HepG2 (cell line): ENCODE results near the gene NAPEPLD. TPM values are rescaled to one million over a fixed set of nuclear protein-coding genes. Genes with fewer than 3 reads are reported as not detected.
A peak's percentile ranks its signal among the peaks of the same experiment; 100 is the strongest.

Experiments used
- POGK ChIP-seq: sonication (generic); formaldehyde crosslinking; conservative IDR thresholded peaks from 2 replicates; pipeline ENCODE4 v1.8.0; 2022; ENCODE audit warnings: mild to moderate bottlenecking, moderate library complexity, missing genetic modification reagents
- PRDM15 ChIP-seq: sonication (generic); formaldehyde crosslinking; IDR thresholded peaks from 2 replicates; pipeline ENCODE4 v1.4.0; 2020; ENCODE audit warnings: missing genetic modification reagents
- REPIN1 ChIP-seq: sonication (generic); formaldehyde crosslinking; IDR thresholded peaks from 2 replicates; pipeline ENCODE4 v1.8.0; 2022; ENCODE audit warnings: missing genetic modification reagents, low read depth, mild to moderate bottlenecking, borderline replicate concordance
- TERF1 ChIP-seq: sonication (generic); formaldehyde crosslinking; IDR thresholded peaks from 2 replicates; pipeline ENCODE4 v1.8.0; 2022; ENCODE audit warnings: mild to moderate bottlenecking, missing genetic modification reagents, moderate library complexity
- TOE1 ChIP-seq: sonication (generic); formaldehyde crosslinking; IDR thresholded peaks from 2 replicates; pipeline ENCODE4 v1.4.0; 2020; ENCODE audit warnings: mild to moderate bottlenecking, missing genetic modification reagents
- ZBTB1 ChIP-seq: sonication (generic); formaldehyde crosslinking; IDR thresholded peaks from 2 replicates; pipeline ENCODE4 v1.4.0; 2020; ENCODE audit warnings: missing genetic modification reagents, borderline replicate concordance
- ZBTB25 ChIP-seq: IDR thresholded peaks from 2 replicates; pipeline ENCODE4 v1.6.1; 2018; ENCODE audit warnings: missing genetic modification reagents
- ZNF44 ChIP-seq: sonication (generic); formaldehyde crosslinking; IDR thresholded peaks from 2 replicates; pipeline ENCODE4 v1.5.1; 2020; ENCODE audit warnings: mild to moderate bottlenecking, missing genetic modification reagents
- ZNF549 ChIP-seq: sonication (generic); formaldehyde crosslinking; IDR thresholded peaks from 2 replicates; pipeline ENCODE4 v1.5.0; 2020; ENCODE audit warnings: missing genetic modification reagents
- ZNF552 ChIP-seq: sonication (generic); formaldehyde crosslinking; IDR thresholded peaks from 2 replicates; pipeline ENCODE4 v1.9.0; 2022; ENCODE audit warnings: missing genetic modification reagents, mild to moderate bottlenecking, borderline replicate concordance
- ZNF576 ChIP-seq: sonication (generic); formaldehyde crosslinking; IDR thresholded peaks from 2 replicates; pipeline ENCODE4 v1.4.0; 2020; ENCODE audit warnings: mild to moderate bottlenecking, missing genetic modification reagents
- ZNF660 ChIP-seq: sonication (generic); formaldehyde crosslinking; IDR thresholded peaks from 2 replicates; pipeline ENCODE4 v1.5.1; 2020; ENCODE audit warnings: mild to moderate bottlenecking, low read depth, missing genetic modification reagents, borderline replicate concordance
- ZNF746 ChIP-seq: sonication (generic); formaldehyde crosslinking; IDR thresholded peaks from 2 replicates; pipeline ENCODE4 v1.8.0; 2022; ENCODE audit warnings: mild to moderate bottlenecking, missing genetic modification reagents
- ZSCAN20 ChIP-seq: sonication (generic); formaldehyde crosslinking; IDR thresholded peaks from 2 replicates; pipeline ENCODE4 v1.4.0; 2020; ENCODE audit warnings: missing genetic modification reagents, mild to moderate bottlenecking, borderline replicate concordance
- ZSCAN25 ChIP-seq: sonication (generic); formaldehyde crosslinking; IDR thresholded peaks from 2 replicates; pipeline ENCODE4 v1.8.0; 2022; ENCODE audit warnings: mild to moderate bottlenecking, missing genetic modification reagents
- polyA plus RNA-seq, 8 experiments: library from polyadenylated mRNA; depleted of rRNA in 3 of 8; stranded (reverse) in 7 of 8; unstranded in 1 of 8; fragments of >200 nt; fragmentation: Illumina TruSeq in 4 of 8; extraction: Trizol in 4 of 8; gene quantifications; 2 replicates each; pipeline versions ENCODE4 v1.2.1 to v1.2.3, GENCODE V29; 2011 to 2016; ENCODE audit warnings: low read depth in 4 of 8, missing spikeins in 1 of 8, mixed read lengths in 1 of 8; ENCODE audit not compliant: insufficient read depth in 1 of 8
- total RNA-seq, 5 experiments: library from RNA; depleted of rRNA; stranded (reverse); fragments of >200 nt; fragmentation: Illumina TruSeq; extraction: Trizol; gene quantifications; 2 replicates each; pipeline ENCODE4 v1.2.3, GENCODE V29; 2016; ENCODE audit warnings: low read depth in 1 of 5
- TF ChIP-seq, protein P1 (sequence below): IDR thresholded peaks from 2 replicates; pipeline ENCODE4 v1.6.1; 2016
- TF ChIP-seq, protein P2 (sequence below): IDR thresholded peaks from 2 replicates; pipeline ENCODE4 v1.6.1; 2016; ENCODE audit warnings: missing genetic modification reagents, missing compliant biosample characterization
- TF ChIP-seq, protein P3 (sequence below): sonication (generic); formaldehyde crosslinking; IDR thresholded peaks from 2 replicates; pipeline ENCODE4 v1.4.0; 2020; ENCODE audit warnings: mild to moderate bottlenecking, missing genetic modification reagents

The NAPEPLD gene
- total and polyA plus RNA-seq, 2 of the 13 experiments (the other 11 are each of a cell fraction or from before 2014, with no cell fraction given): 3.4 to 5.6 TPM

GRCh38 chr7:103073989-103074518, 74.8 kb downstream of the NAPEPLD start (continued):
- no peak for TF ChIP-seq POGK (CRISPR knock-in tag)
- TF ChIP-seq, protein P1, sequence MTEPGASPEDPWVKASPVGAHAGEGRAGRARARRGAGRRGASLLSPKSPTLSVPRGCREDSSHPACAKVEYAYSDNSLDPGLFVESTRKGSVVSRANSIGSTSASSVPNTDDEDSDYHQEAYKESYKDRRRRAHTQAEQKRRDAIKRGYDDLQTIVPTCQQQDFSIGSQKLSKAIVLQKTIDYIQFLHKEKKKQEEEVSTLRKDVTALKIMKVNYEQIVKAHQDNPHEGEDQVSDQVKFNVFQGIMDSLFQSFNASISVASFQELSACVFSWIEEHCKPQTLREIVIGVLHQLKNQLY (CRISPR knock-in tag): no peak
- TF ChIP-seq ZNF660 (CRISPR knock-in tag): no peak
- no peak for TF ChIP-seq PRDM15
- no peak for TF ChIP-seq ZBTB1 (CRISPR knock-in tag)
- TF ChIP-seq ZNF44 (CRISPR knock-in tag): no peak
- TF ChIP-seq REPIN1 (CRISPR knock-in tag): no peak
- TF ChIP-seq ZBTB25 (CRISPR knock-in tag): no peak
- TF ChIP-seq ZNF576 (CRISPR knock-in tag): no peak
- TF ChIP-seq, protein P2, sequence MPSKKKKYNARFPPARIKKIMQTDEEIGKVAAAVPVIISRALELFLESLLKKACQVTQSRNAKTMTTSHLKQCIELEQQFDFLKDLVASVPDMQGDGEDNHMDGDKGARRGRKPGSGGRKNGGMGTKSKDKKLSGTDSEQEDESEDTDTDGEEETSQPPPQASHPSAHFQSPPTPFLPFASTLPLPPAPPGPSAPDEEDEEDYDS (CRISPR knock-in tag): no peak
- TF ChIP-seq ZNF746 (CRISPR knock-in tag): 0 out of 2 replicates have a peak, but pooled peaks have one; percentile 15
- no peak for TF ChIP-seq TOE1 (CRISPR knock-in tag)
- TF ChIP-seq ZNF549 (CRISPR knock-in tag): no peak
- TF ChIP-seq TERF1 (CRISPR knock-in tag): no peak
- TF ChIP-seq ZSCAN20 (CRISPR knock-in tag): no peak
- no peak for TF ChIP-seq ZSCAN25 (CRISPR knock-in tag)
- TF ChIP-seq, protein P3, sequence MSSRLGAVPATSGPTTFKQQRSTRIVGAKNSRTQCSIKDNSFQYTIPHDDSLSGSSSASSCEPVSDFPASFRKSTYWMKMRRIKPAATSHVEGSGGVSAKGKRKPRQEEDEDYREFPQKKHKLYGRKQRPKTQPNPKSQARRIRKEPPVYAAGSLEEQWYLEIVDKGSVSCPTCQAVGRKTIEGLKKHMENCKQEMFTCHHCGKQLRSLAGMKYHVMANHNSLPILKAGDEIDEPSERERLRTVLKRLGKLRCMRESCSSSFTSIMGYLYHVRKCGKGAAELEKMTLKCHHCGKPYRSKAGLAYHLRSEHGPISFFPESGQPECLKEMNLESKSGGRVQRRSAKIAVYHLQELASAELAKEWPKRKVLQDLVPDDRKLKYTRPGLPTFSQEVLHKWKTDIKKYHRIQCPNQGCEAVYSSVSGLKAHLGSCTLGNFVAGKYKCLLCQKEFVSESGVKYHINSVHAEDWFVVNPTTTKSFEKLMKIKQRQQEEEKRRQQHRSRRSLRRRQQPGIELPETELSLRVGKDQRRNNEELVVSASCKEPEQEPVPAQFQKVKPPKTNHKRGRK: 0 out of 2 replicates have a peak, but pooled peaks have one; percentile 71
- TF ChIP-seq ZNF552 (CRISPR knock-in tag): no peak
